HepG2 (cell line): ENCODE results near the gene SHISA5. TPM values are rescaled to one million over a fixed set of nuclear protein-coding genes. Genes with fewer than 3 reads are reported as not detected.

ENCODE experiments used
- ATF6 ChIP-seq: sonication (generic); formaldehyde crosslinking; conservative IDR thresholded peaks from 2 replicates; pipeline ENCODE4 v1.4.0; 2020; ENCODE audit warnings: missing genetic modification reagents
- BHLHE40 ChIP-seq: IDR thresholded peaks from 2 replicates; pipeline ENCODE4 v1.6.1; 2011; ENCODE audit warnings: low read length, improper control_type of control experiment
- BORCS8-MEF2B ChIP-seq: sonication (generic); formaldehyde crosslinking; IDR thresholded peaks from 2 replicates; pipeline ENCODE4 v1.8.0; 2022; ENCODE audit warnings: mild to moderate bottlenecking, missing genetic modification reagents
- E2F2 ChIP-seq: sonication (generic); formaldehyde crosslinking; IDR thresholded peaks from 2 replicates; pipeline ENCODE4 v1.4.0; 2020; ENCODE audit warnings: missing genetic modification reagents, borderline replicate concordance
- FOXP1 ChIP-seq, 2 experiments: fragments of 450-650 bp in 1 of 2; IDR thresholded peaks; 2 replicates each; pipeline ENCODE4 v1.6.1; 2017 to 2018; ENCODE audit warnings: antibody characterized with exemption in 1 of 2
- GATAD1 ChIP-seq: IDR thresholded peaks from 2 replicates; pipeline ENCODE4 v1.6.1; 2016; ENCODE audit warnings: missing genetic modification reagents, missing compliant biosample characterization
- HNF4G ChIP-seq, 2 experiments: sonication (generic) in 1 of 2; formaldehyde crosslinking in 1 of 2; IDR thresholded peaks; 2 replicates each; pipeline versions ENCODE4 v1.4.0 to v1.6.1; 2011 to 2020; ENCODE audit warnings: borderline replicate concordance in 2 of 2, low read depth in 2 of 2, mild to moderate bottlenecking in 2 of 2, low read length in 1 of 2, missing genetic modification reagents in 1 of 2, moderate library complexity in 1 of 2
- HOXA3 ChIP-seq: sonication (generic); formaldehyde crosslinking; IDR thresholded peaks from 2 replicates; pipeline ENCODE4 v1.5.0; 2020; ENCODE audit warnings: missing genetic modification reagents
- IRF1 ChIP-seq: sonication (generic); formaldehyde crosslinking; IDR thresholded peaks from 2 replicates; pipeline ENCODE4 v1.4.0; 2020; ENCODE audit warnings: low read depth, mild to moderate bottlenecking, missing genetic modification reagents
- MBD4 ChIP-seq: IDR thresholded peaks from 2 replicates; pipeline ENCODE4 v1.6.1; 2012; ENCODE audit warnings: low read length, inconsistent platforms, borderline replicate concordance
- NR2F2 ChIP-seq: IDR thresholded peaks from 2 replicates; pipeline ENCODE4 v1.6.1; 2012; ENCODE audit warnings: low read depth, inconsistent platforms, borderline replicate concordance
- PTBP1 ChIP-seq: fragments of 200-400 bp; formaldehyde crosslinking; IDR thresholded peaks from 2 replicates; pipeline ENCODE4 v1.6.1; 2018; ENCODE audit warnings: low read length, low read depth; ENCODE audit not compliant: poor library complexity, severe bottlenecking
- TGIF2 ChIP-seq: IDR thresholded peaks from 2 replicates; pipeline ENCODE4 v1.6.1; 2016; ENCODE audit warnings: control low read depth, missing compliant biosample characterization
- ZKSCAN8 ChIP-seq: IDR thresholded peaks from 2 replicates; pipeline ENCODE4 v1.6.1; 2016; ENCODE audit warnings: borderline replicate concordance, missing genetic modification reagents, missing compliant biosample characterization
- ZMYM4 ChIP-seq: sonication (generic); formaldehyde crosslinking; IDR thresholded peaks from 2 replicates; pipeline ENCODE4 v1.8.1; 2023; ENCODE audit warnings: mild to moderate bottlenecking, missing genetic modification reagents
- ZNF18 ChIP-seq: sonication (generic); formaldehyde crosslinking; IDR thresholded peaks from 2 replicates; pipeline ENCODE4 v1.8.0; 2022; ENCODE audit warnings: mild to moderate bottlenecking, missing genetic modification reagents; ENCODE audit not compliant: insufficient replicate concordance
- ZNF333 ChIP-seq: sonication (generic); formaldehyde crosslinking; IDR thresholded peaks from 2 replicates; pipeline ENCODE4 v1.4.0; 2020; ENCODE audit warnings: mild to moderate bottlenecking, missing genetic modification reagents, borderline replicate concordance
- ZNF496 ChIP-seq: sonication (generic); formaldehyde crosslinking; IDR thresholded peaks from 2 replicates; pipeline ENCODE4 v1.8.1; 2023; ENCODE audit warnings: mild to moderate bottlenecking, moderate library complexity, missing genetic modification reagents; ENCODE audit not compliant: insufficient replicate concordance
- ZNF7 ChIP-seq: IDR thresholded peaks from 2 replicates; pipeline ENCODE4 v1.6.1; 2016; ENCODE audit warnings: missing biosample characterization, missing genetic modification reagents
- ZNF704 ChIP-seq: sonication (generic); formaldehyde crosslinking; IDR thresholded peaks from 2 replicates; pipeline ENCODE4 v1.8.1; 2023; ENCODE audit warnings: mild to moderate bottlenecking, inconsistent platforms, moderate library complexity, missing genetic modification reagents, borderline replicate concordance
- ZNF83 ChIP-seq: sonication (generic); formaldehyde crosslinking; IDR thresholded peaks from 2 replicates; pipeline ENCODE4 v1.4.0; 2020; ENCODE audit warnings: missing genetic modification reagents, mild to moderate bottlenecking, borderline replicate concordance
- ZNF841 ChIP-seq: sonication (generic); formaldehyde crosslinking; IDR thresholded peaks from 2 replicates; pipeline ENCODE4 v1.8.1; 2023; ENCODE audit warnings: missing genetic modification reagents, borderline replicate concordance
- polyA plus RNA-seq, 8 experiments: library from polyadenylated mRNA; depleted of rRNA in 3 of 8; stranded (reverse) in 7 of 8; unstranded in 1 of 8; fragments of >200 nt; fragmentation: Illumina TruSeq in 4 of 8; extraction: Trizol in 4 of 8; gene quantifications; 2 replicates each; pipeline versions ENCODE4 v1.2.1 to v1.2.3, GENCODE V29; 2011 to 2016; ENCODE audit warnings: low read depth in 4 of 8, missing spikeins in 1 of 8, mixed read lengths in 1 of 8; ENCODE audit not compliant: insufficient read depth in 1 of 8
- total RNA-seq, 5 experiments: library from RNA; depleted of rRNA; stranded (reverse); fragments of >200 nt; fragmentation: Illumina TruSeq; extraction: Trizol; gene quantifications; 2 replicates each; pipeline ENCODE4 v1.2.3, GENCODE V29; 2016; ENCODE audit warnings: low read depth in 1 of 5

The SHISA5 gene
- total and polyA plus RNA-seq, 2 of the 13 experiments (the other 11 are each of a cell fraction or from before 2014, with no cell fraction given), result 75.8 to 91.4 TPM

- TF ChIP-seq FOXP1 (IDR thresholded peaks at IDR 0.05) (no peak), FOXP1 (CRISPR knock-in tag; IDR thresholded peaks at IDR 0.05) (no peak), ZNF18 (no peak), TGIF2 (CRISPR knock-in tag) (no peak), ZNF496 (CRISPR knock-in tag) (no peak), NR2F2 (no peak), ZKSCAN8 (CRISPR knock-in tag) (peak; percentile 47; the same call in 1 of the 2 replicates), BHLHE40 (peak; percentile 43; the same call in 1 of the 2 replicates), IRF1 (CRISPR knock-in tag) (no peak), ZNF83 (CRISPR knock-in tag) (no peak), MBD4 (no peak), GATAD1 (CRISPR knock-in tag) (peak; percentile 56), BORCS8-MEF2B (CRISPR knock-in tag) (no peak), ZNF7 (CRISPR knock-in tag) (no peak), ZNF704 (CRISPR knock-in tag) (no peak), ZNF841 (no peak), HNF4G (IDR thresholded peaks at IDR 0.05; ENCODE audit: borderline replicate concordance, low read depth, low read length) (no peak), HNF4G (CRISPR knock-in tag; IDR thresholded peaks at IDR 0.05; ENCODE audit: borderline replicate concordance, low read depth) (no peak), ATF6 (CRISPR knock-in tag) (no peak), ZNF333 (no peak), E2F2 (no peak), HOXA3 (peak; percentile 45; the same call in 1 of the 2 replicates), PTBP1 (no peak), ZMYM4 (CRISPR knock-in tag) (peak; percentile 59; the same call in 1 of the 2 replicates)
These were observed 38.2 kb downstream of the SHISA5 start (continued) for GRCh38 chr3:48465531-48466378.
